Type B pancreatic cell (in vitro differentiated cells): ENCODE data around the gene PSKH1. TPM values are rescaled to one million over a fixed set of nuclear protein-coding genes. Genes with fewer than 3 reads are reported as not detected.

Source experiments
- DNase-seq: peaks from one replicate; pipeline ENCODE4 v3.0.0; 2021; ENCODE audit warnings: mixed read lengths; ENCODE audit not compliant: unreplicated experiment; ENCODE audit errors: extremely low spot score
- H3K27ac Mint-ChIP-seq: 2 replicates; pipeline ENCODE4 v1.8.0; 2021; ENCODE audit warnings: mild to moderate bottlenecking, mixed read lengths
- H3K27me3 Mint-ChIP-seq: 2 replicates; pipeline ENCODE4 v1.8.0; 2021; ENCODE audit warnings: mixed read lengths
- H3K36me3 Mint-ChIP-seq: 2 replicates; pipeline ENCODE4 v1.8.0; 2021; ENCODE audit warnings: mixed read lengths
- H3K4me1 Mint-ChIP-seq: one replicate; pipeline ENCODE4 v1.8.0; 2021; ENCODE audit warnings: mixed read lengths; ENCODE audit not compliant: unreplicated experiment
- H3K4me3 Mint-ChIP-seq: 2 replicates; pipeline ENCODE4 v1.8.0; 2021; ENCODE audit warnings: mild to moderate bottlenecking, mixed read lengths
- H3K9me3 Mint-ChIP-seq: 2 replicates; pipeline ENCODE4 v1.8.0; 2021; ENCODE audit warnings: mixed read lengths
- total RNA-seq: library from RNA; stranded (reverse); gene quantifications from 2 replicates; pipeline ENCODE4 v1.2.1, GENCODE V29; 2021; ENCODE audit warnings: low replicate concordance
- TF ChIP-seq, protein P1 (sequence below): fragments of 200-600 bp; sonication (generic); conservative IDR thresholded peaks from 2 replicates; pipeline ENCODE4 v1.5.0; 2021; ENCODE audit warnings: antibody characterized with exemption, mild to moderate bottlenecking

Gene PSKH1
- total RNA-seq, 1 donor from 2014 or later = 41.5 TPM

- Mint-ChIP-seq H3K36me3 (peaks cover 3% of the 10 kb centered on the region), H3K4me1 (peaks cover 39% of the 10 kb centered on the region), H3K27me3 (no peaks in the 10 kb centered on the region), H3K27ac (peak within 1 kb of the TSS; percentile 99), H3K9me3 (no peaks in the 10 kb centered on the region), H3K4me3 (peak within 1 kb of the TSS; percentile 96)
- TF ChIP-seq, protein P1, sequence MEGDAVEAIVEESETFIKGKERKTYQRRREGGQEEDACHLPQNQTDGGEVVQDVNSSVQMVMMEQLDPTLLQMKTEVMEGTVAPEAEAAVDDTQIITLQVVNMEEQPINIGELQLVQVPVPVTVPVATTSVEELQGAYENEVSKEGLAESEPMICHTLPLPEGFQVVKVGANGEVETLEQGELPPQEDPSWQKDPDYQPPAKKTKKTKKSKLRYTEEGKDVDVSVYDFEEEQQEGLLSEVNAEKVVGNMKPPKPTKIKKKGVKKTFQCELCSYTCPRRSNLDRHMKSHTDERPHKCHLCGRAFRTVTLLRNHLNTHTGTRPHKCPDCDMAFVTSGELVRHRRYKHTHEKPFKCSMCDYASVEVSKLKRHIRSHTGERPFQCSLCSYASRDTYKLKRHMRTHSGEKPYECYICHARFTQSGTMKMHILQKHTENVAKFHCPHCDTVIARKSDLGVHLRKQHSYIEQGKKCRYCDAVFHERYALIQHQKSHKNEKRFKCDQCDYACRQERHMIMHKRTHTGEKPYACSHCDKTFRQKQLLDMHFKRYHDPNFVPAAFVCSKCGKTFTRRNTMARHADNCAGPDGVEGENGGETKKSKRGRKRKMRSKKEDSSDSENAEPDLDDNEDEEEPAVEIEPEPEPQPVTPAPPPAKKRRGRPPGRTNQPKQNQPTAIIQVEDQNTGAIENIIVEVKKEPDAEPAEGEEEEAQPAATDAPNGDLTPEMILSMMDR = peak; percentile 20
- DNase-seq = peak; percentile 99
These were observed 46.6 kb upstream of the PSKH1 start, which contains the start of gene NUTF2 for GRCh38 chr16:67846320-67847063. Gene NUTF2 (plus strand): TSS chr16:67846933. CDS start chr16:67865131, 18,198 bp downstream.

GRCh38 chr16:67847064-67847861 lies 45.8 kb upstream of the PSKH1 start, which contains the start of gene CENPT:
Gene CENPT (minus strand): TSS chr16:67847693. CDS start chr16:67833859, 13,834 bp downstream.
- H3K27me3 Mint-ChIP-seq = no peaks in the 10 kb centered on the region
- H3K9me3 Mint-ChIP-seq = no peaks in the 10 kb centered on the region
- peaks cover 36% of the 10 kb centered on the region for H3K4me1 Mint-ChIP-seq
- peaks cover 3% of the 10 kb centered on the region for H3K36me3 Mint-ChIP-seq
- TF ChIP-seq, protein P1 = no peak
- H3K4me3 Mint-ChIP-seq = peak within 1 kb of the TSS; percentile 96
- peak; percentile 73 for DNase-seq
- H3K27ac Mint-ChIP-seq = peak within 1 kb of the TSS; percentile 99

DNA sequence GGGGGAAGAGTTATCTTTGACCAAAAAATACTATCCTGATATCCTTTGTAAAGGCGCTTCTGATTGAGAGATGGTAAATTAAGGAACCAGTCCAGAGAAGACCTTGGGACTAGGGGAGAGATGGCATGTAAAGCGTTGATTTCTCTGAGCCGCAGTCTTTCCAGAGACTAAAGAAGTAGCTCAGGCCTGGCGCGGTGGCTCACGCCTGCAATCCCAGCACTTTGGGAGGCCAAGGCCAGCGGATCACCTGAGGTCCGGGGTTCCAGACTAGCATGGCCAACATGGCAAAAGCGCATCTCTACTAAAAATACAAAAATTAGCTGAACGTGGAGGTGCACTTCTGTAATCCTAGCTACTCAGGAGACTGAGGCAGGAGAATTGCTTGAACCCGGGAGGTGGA lies 44.9 kb upstream of the PSKH1 start:
- TF ChIP-seq, protein P1 = no peak
- H3K9me3 Mint-ChIP-seq = no peaks in the 10 kb centered on the region
- H3K27ac Mint-ChIP-seq = peak overlapping the region; percentile 99
- H3K27me3 Mint-ChIP-seq = no peaks in the 10 kb centered on the region
- no peak for DNase-seq
- H3K36me3 Mint-ChIP-seq = peaks cover 3% of the 10 kb centered on the region
- peak overlapping the region; percentile 96 for H3K4me3 Mint-ChIP-seq
- H3K4me1 Mint-ChIP-seq = peaks cover 36% of the 10 kb centered on the region

GRCh38 chr16:67853670-67854069 lies 39.4 kb upstream of the PSKH1 start:
- TF ChIP-seq, protein P1 = no peak
- H3K4me1 Mint-ChIP-seq = peaks cover 35% of the 10 kb centered on the region
- H3K27ac Mint-ChIP-seq = no peak overlapping the region
- no peak for DNase-seq
- no peak overlapping the region for H3K4me3 Mint-ChIP-seq
- peaks cover 10% of the 10 kb centered on the region for H3K36me3 Mint-ChIP-seq
- no peaks in the 10 kb centered on the region for H3K27me3 Mint-ChIP-seq
- no peaks in the 10 kb centered on the region for H3K9me3 Mint-ChIP-seq

DNA sequence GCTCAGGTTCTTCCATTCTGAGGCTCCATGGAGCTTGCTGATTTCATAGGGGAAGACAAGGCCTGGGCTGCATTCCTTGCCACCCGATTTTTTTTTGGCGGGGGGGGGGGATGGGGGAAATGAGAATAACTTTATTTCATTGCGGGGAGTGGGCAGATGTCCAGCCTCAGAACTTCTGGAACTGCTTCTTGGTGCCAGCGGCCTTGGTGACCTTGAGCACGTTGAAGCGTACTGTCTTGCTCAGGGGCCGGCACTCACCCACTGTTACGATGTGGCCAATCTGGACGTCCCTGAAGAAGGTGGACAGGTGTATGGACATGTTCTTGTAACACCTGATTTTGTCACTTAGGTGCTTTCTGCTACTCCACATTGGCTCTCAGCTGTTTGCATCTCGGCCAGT lies 37.3 kb upstream of the PSKH1 start:
- Mint-ChIP-seq H3K4me1 (peaks cover 32% of the 10 kb centered on the region), H3K9me3 (no peaks in the 10 kb centered on the region), H3K27me3 (no peaks in the 10 kb centered on the region), H3K4me3 (no peak overlapping the region), H3K36me3 (peaks cover 10% of the 10 kb centered on the region), H3K27ac (peak overlapping the region; percentile 89)
- TF ChIP-seq, protein P1 = no peak
- no peak for DNase-seq
